Measurements from ENCODE around the gene AP3B1. TPM values are rescaled to one million over a fixed set of nuclear protein-coding genes. Genes with fewer than 3 reads are reported as not detected.

The AP3B1 gene
- total RNA-seq, 1 donor from 2014 or later, result 40.0 TPM

DNA sequence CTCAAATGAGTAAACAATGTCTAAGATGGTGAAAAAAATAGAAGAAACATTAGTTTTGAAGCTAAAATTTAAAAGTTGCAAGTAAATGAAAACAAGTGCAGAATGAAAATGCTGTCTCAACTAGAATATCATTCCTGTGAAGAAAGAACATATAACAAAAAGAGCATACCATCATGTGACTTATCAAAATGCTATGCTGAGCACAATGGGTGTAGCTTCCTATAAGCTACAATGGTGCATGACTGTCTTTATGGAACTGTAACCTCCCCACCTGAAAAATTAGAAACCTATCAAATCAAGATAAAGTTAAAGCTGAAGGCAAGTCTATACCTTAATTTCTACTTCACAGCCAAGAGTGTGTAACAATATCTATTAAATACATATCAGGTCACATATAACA is 192.0 kb downstream of the AP3B1 start:
- H3K36me3 ChIP-seq, result peaks cover 32% of the 10 kb centered on the region
- no peak for DNase-seq
- H3K4me3 ChIP-seq, result no peak overlapping the region
- no peaks in the 10 kb centered on the region for H3K9me3 ChIP-seq
- H3K27me3 ChIP-seq (ENCODE audit: low read depth), result no peaks in the 10 kb centered on the region
- H3K27ac ChIP-seq, result no peak overlapping the region
- intact Hi-C loops (cut with DNase I), result no loop called here
- no peak for ATAC-seq
- no peaks in the 10 kb centered on the region for H3K4me1 ChIP-seq
- TF ChIP-seq CTCF (IDR thresholded peaks at IDR 0.05), result no peak

DNA sequence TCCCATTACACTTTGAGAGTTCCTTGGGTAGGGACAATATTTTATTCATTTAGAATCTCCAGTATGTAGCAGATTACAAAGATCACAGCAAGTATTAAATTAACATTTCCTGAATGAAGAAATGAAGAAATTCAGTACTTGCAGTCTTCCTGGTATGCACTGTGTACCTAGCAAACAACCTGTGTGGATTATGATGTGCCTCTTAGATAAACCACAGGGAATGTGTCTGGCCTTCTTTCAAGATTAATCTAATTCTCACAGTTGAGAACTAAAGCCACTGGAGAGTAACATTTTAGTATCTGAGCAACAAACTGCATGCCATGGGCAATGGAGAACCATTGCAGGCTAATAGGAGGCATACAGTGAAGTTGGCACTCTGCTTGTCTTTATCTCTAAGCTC is 199.4 kb downstream of the AP3B1 start:
- Histone ChIP-seq H3K27ac (no peak overlapping the region), H3K4me3 (no peak overlapping the region), H3K4me1 (no peaks in the 10 kb centered on the region), H3K27me3 (ENCODE audit: low read depth) (no peaks in the 10 kb centered on the region), H3K9me3 (no peaks in the 10 kb centered on the region), H3K36me3 (peaks cover 18% of the 10 kb centered on the region)
- intact Hi-C loops (cut with DNase I), result no loop called here
- DNase-seq, result no peak
- no peak for TF ChIP-seq CTCF (IDR thresholded peaks at IDR 0.05)
- no peak for ATAC-seq

DNA sequence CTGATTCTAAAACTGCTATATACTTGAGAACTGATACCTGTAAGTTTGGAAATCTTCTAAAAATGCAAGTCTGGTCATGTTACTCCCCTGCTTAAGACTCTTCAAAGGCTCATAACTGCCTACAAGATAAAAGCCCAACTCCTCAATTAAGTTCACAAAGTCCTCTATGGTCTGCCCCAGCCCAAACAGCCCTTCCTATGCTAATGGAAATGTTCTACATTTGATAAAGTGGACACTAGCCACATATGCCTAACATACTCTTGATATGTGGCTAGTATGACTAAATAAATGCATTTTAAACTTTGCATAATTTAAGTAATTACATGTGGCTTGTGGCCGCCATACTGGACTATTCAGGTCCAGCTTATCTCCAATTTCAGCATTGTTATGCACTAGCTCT is 204.5 kb downstream of the AP3B1 start:
- ATAC-seq (no peak), DNase-seq (no peak)
- no peak for TF ChIP-seq CTCF (IDR thresholded peaks at IDR 0.05)
- no peaks in the 10 kb centered on the region for H3K4me1 ChIP-seq
- H3K4me3 ChIP-seq, result no peak overlapping the region
- H3K36me3 ChIP-seq, result peaks cover 19% of the 10 kb centered on the region
- intact Hi-C loops (cut with DNase I), result no loop called here
- no peak overlapping the region for H3K27ac ChIP-seq
- H3K9me3 ChIP-seq, result no peaks in the 10 kb centered on the region
- no peaks in the 10 kb centered on the region for H3K27me3 ChIP-seq (ENCODE audit: low read depth)

DNA sequence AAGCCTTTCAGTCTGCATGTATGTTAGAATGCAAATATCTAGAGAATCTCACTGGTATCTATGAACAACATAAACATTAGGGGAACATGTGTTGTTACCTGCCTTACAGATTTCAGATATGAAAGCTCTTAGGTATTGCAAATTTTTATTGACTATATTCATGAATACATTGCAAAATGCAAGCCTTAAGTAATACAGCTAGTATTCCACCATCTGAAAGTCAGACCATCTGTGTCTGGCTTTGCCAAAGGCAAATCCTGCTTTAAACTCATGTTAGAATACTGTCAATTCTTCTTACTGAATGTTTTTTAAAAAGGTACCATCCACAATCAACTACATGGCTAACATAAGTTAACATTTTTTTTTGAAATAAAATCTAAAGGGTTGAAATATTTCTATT is 215.6 kb downstream of the AP3B1 start:
- Histone ChIP-seq H3K9me3 (no peaks in the 10 kb centered on the region), H3K4me3 (no peak overlapping the region), H3K27ac (no peak overlapping the region), H3K27me3 (ENCODE audit: low read depth) (no peaks in the 10 kb centered on the region), H3K4me1 (no peaks in the 10 kb centered on the region), H3K36me3 (no peaks in the 10 kb centered on the region)
- no peak for TF ChIP-seq CTCF (IDR thresholded peaks at IDR 0.05)
- intact Hi-C loops (cut with DNase I), result no loop called here
- ATAC-seq (no peak), DNase-seq (no peak)

- Histone ChIP-seq H3K4me3 (no peak overlapping the region), H3K9me3 (no peaks in the 10 kb centered on the region), H3K4me1 (no peaks in the 10 kb centered on the region), H3K36me3 (no peaks in the 10 kb centered on the region), H3K27me3 (ENCODE audit: low read depth) (no peaks in the 10 kb centered on the region), H3K27ac (no peak overlapping the region)
- no peak for TF ChIP-seq CTCF (IDR thresholded peaks at IDR 0.05)
- no peak for ATAC-seq
- intact Hi-C loops (cut with DNase I), result no loop called here
- DNase-seq, result no peak
These were observed 217.0 kb downstream of the AP3B1 start for GRCh38 chr5:78077369-78078068.

Data from lower lobe of right lung (tissue), 2 donors.